Left lung (tissue), 10 donors: ENCODE measurements around the gene PAPPA. TPM values are rescaled to one million over a fixed set of nuclear protein-coding genes. Genes with fewer than 3 reads are reported as not detected.

Experiments used
- ATAC-seq: fragments of 200-7000 bp; cut with Tn5 transposase; one replicate; pipeline ENCODE4 v1.9.1; 2020; ENCODE audit warnings: moderate library complexity
- DNase-seq, 4 donors: peaks; one replicate each; pipeline ENCODE4 v3.0.0-alpha.2; 2013 to 2020
- H3K27ac ChIP-seq, 2 donors: fragments of 200-600 bp; sonication (generic) in 1 of 2; one replicate each; pipeline versions ENCODE4 v1.5.0 to v1.8.0; 2020 to 2021
- H3K27me3 ChIP-seq, 2 donors: fragments of 200-600 bp; sonication (generic) in 1 of 2; one replicate each; pipeline versions ENCODE4 v1.5.0 to v1.8.0; 2020 to 2021
- H3K36me3 ChIP-seq, 2 donors: fragments of 200-600 bp; sonication (generic) in 1 of 2; one replicate each; pipeline versions ENCODE4 v1.5.0 to v1.8.0; 2020 to 2021
- H3K4me1 ChIP-seq, 2 donors: fragments of 200-600 bp; one replicate each; pipeline ENCODE4 v1.8.0; 2021
- H3K4me3 ChIP-seq, 2 donors: fragments of 200-600 bp; sonication (generic) in 1 of 2; one replicate each; pipeline versions ENCODE4 v1.5.0 to v1.8.0; 2020 to 2021; ENCODE audit warnings: mild to moderate bottlenecking in 1 of 2
- H3K9me3 ChIP-seq, 2 donors: fragments of 200-600 bp; sonication (generic) in 1 of 2; one replicate each; pipeline versions ENCODE4 v1.5.0 to v1.8.0; 2020 to 2021
- CTCF ChIP-seq, 2 donors: fragments of 200-600 bp; sonication (generic) in 1 of 2; IDR thresholded peaks; one replicate each; pipeline versions ENCODE4 v1.5.0 to v1.8.0; 2021; ENCODE audit warnings: antibody characterized with exemption in 2 of 2
- intact Hi-C, 2 donors: fragments of 100-400 bp; cut with DNase I; formaldehyde crosslinking; loops; one replicate each; pipeline versions ENCODE4 v1.11.2 to v1.14.2; 2022
- polyA plus RNA-seq, 6 donors: library from polyadenylated mRNA; unstranded; fragments of 120-200 nt; gene quantifications; one replicate each; pipeline ENCODE4 v1.2.1, GENCODE V29; 2013; ENCODE audit not compliant: insufficient read length in 6 of 6
- total RNA-seq, 2 donors: library from RNA; stranded (reverse); fragmentation: NEBNext Ultra II Directional; extraction: Animal tissue kit (Norgen Biotek cat#: 25700); gene quantifications; one replicate each; pipeline ENCODE4 v1.2.1, GENCODE V29; 2021
- donor health status: DM: no; HTN: yes; CAD: no.
- donor health status: DM: no; HTN: no; CAD: no.

PAPPA gene
- total and polyA plus RNA-seq, 8 donors = 1.1 to 9.8 (median 1.3) TPM

DNA sequence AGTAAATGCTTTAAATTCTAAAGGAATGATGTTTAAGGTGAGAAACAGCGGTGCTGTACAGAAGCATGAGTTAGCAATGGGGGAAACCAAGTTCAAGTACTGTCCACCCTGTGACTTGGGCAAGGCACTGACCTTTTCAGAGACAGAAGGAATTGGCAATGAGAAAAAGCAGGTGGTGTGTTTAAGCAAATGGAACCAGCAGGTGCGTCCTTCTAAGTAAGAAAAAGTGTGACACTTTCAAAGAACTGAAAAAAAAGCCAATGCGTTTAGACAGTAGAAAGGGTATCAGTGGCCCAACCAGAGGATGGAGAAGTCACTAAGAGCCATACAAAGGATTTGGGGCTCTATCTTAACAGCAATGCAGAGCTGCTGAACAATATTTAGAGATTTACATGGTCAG lies 250.6 kb downstream of the PAPPA start:
- DNase-seq (no peak), ATAC-seq (no peak)
- H3K36me3 ChIP-seq = no peaks in the 10 kb centered on the region
- H3K27ac ChIP-seq = no peak overlapping the region
- intact Hi-C loops = no loop called here
- no peaks in the 10 kb centered on the region for H3K4me1 ChIP-seq
- H3K27me3 ChIP-seq = no peaks in the 10 kb centered on the region
- H3K9me3 ChIP-seq = no peaks in the 10 kb centered on the region
- no peak overlapping the region for H3K4me3 ChIP-seq
- TF ChIP-seq CTCF (IDR thresholded peaks at IDR 0.05) = no peak

DNA sequence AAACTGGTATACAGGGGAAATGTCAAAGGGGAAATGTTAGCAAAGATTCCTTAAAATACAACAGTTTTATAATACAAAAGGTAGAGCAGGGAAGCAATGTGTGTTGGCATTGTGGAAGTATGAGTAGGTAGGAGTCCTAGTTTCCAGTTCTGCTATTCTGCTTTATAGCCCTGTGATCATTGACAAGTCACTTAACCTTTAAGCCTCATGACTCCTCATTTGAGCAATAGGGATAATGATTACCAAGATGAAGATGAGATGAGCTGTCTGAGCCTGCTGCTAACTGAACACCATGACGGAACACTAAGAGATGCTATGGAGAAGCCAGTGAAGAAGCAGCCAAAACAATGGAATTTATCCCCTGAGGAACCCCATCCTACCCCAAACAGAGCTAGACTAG lies 251.7 kb downstream of the PAPPA start:
- no peak for TF ChIP-seq CTCF (IDR thresholded peaks at IDR 0.05)
- Histone ChIP-seq H3K4me3 (no peak overlapping the region), H3K9me3 (no peaks in the 10 kb centered on the region), H3K36me3 (no peaks in the 10 kb centered on the region), H3K27me3 (no peaks in the 10 kb centered on the region), H3K4me1 (no peaks in the 10 kb centered on the region), H3K27ac (no peak overlapping the region)
- DNase-seq (no peak), ATAC-seq (no peak)
- intact Hi-C loops = no loop called here

DNA sequence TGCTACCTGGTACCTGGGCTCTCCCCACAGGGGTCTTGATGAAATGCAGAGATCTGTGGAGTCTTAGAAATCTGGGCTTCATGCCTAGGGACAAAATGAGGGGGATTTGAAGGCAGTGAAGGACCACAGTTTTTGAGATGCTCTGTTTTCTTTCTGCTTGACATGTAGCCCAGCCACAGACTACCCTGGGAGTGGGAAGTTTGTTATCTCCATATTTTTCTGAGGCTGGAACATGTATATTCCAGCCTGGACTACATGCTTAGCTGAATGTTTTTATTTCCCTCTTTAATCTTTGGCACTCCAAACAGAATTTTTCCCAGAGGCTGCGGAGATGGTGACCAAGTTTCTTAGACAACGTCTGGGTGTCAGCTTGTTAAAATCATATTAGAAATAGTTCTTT lies 252.9 kb downstream of the PAPPA start:
- Histone ChIP-seq H3K9me3 (no peaks in the 10 kb centered on the region), H3K27ac (no peak overlapping the region), H3K4me3 (no peak overlapping the region), H3K4me1 (no peaks in the 10 kb centered on the region), H3K36me3 (no peaks in the 10 kb centered on the region), H3K27me3 (no peaks in the 10 kb centered on the region)
- no peak for TF ChIP-seq CTCF (IDR thresholded peaks at IDR 0.05)
- DNase-seq (no peak), ATAC-seq (no peak)
- intact Hi-C loops = no loop called here

GRCh38 chr9:116409129-116409528 lies 255.5 kb downstream of the PAPPA start:
- no peak overlapping the region for H3K27ac ChIP-seq
- no peak for ATAC-seq
- DNase-seq = no peak
- H3K27me3 ChIP-seq = no peaks in the 10 kb centered on the region
- H3K36me3 ChIP-seq = no peaks in the 10 kb centered on the region
- H3K4me3 ChIP-seq = no peak overlapping the region
- TF ChIP-seq CTCF (IDR thresholded peaks at IDR 0.05) = no peak
- intact Hi-C loops = no loop called here
- H3K4me1 ChIP-seq = no peaks in the 10 kb centered on the region
- H3K9me3 ChIP-seq = no peaks in the 10 kb centered on the region

GRCh38 chr9:116409638-116410037 lies 256.0 kb downstream of the PAPPA start:
- ATAC-seq = no peak
- no peak for TF ChIP-seq CTCF (IDR thresholded peaks at IDR 0.05)

More at GRCh38 chr9:116409638-116410037, 256.0 kb downstream of the PAPPA start:
- Histone ChIP-seq H3K4me1 (no peaks in the 10 kb centered on the region), H3K36me3 (no peaks in the 10 kb centered on the region), H3K27me3 (no peaks in the 10 kb centered on the region), H3K9me3 (no peaks in the 10 kb centered on the region), H3K4me3 (no peak overlapping the region), H3K27ac (no peak overlapping the region)
- intact Hi-C loops = no loop called here
- no peak for DNase-seq
